DND-41 (cell line): ENCODE measurements around the gene EIF2S2.

Experiments
- EZH2 ChIP-seq: IDR thresholded peaks from 3 replicates; pipeline ENCODE4 v1.6.1; 2012; ENCODE audit warnings: borderline replicate concordance, low read depth, mild to moderate bottlenecking, moderate library complexity, low read length, inconsistent platforms; ENCODE audit not compliant: severe bottlenecking
- TF ChIP-seq, protein P1 (sequence below): IDR thresholded peaks from 2 replicates; pipeline ENCODE4 v1.5.1; 2012; ENCODE audit warnings: borderline replicate concordance, low read length, moderate library complexity, mild to moderate bottlenecking; ENCODE audit not compliant: poor library complexity, severe bottlenecking; ENCODE audit errors: extremely low read depth

GRCh38 chr20:34047010-34047687 lies 64.9 kb downstream of the EIF2S2 start:
- TF ChIP-seq, protein P1, sequence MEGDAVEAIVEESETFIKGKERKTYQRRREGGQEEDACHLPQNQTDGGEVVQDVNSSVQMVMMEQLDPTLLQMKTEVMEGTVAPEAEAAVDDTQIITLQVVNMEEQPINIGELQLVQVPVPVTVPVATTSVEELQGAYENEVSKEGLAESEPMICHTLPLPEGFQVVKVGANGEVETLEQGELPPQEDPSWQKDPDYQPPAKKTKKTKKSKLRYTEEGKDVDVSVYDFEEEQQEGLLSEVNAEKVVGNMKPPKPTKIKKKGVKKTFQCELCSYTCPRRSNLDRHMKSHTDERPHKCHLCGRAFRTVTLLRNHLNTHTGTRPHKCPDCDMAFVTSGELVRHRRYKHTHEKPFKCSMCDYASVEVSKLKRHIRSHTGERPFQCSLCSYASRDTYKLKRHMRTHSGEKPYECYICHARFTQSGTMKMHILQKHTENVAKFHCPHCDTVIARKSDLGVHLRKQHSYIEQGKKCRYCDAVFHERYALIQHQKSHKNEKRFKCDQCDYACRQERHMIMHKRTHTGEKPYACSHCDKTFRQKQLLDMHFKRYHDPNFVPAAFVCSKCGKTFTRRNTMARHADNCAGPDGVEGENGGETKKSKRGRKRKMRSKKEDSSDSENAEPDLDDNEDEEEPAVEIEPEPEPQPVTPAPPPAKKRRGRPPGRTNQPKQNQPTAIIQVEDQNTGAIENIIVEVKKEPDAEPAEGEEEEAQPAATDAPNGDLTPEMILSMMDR, result no peak
- no peak for TF ChIP-seq EZH2
